ENCODE data around the gene ZSCAN21.

Gene ZSCAN21

GRCh38 chr7:100079024-100079560 is 29.5 kb downstream of the ZSCAN21 start:
- DNase-seq (ENCODE audit: low read depth) = no peak

- no peak for DNase-seq (ENCODE audit: low read depth)
Observed at GRCh38 chr7:100080907-100081534, 31.4 kb downstream of the ZSCAN21 start.

- peak; percentile 97 for DNase-seq (ENCODE audit: low read depth)
Observed at GRCh38 chr7:100081535-100082102, 32.0 kb downstream of the ZSCAN21 start, which contains the start of gene ZNF3. Gene ZNF3, minus strand, starts transcription at chr7:100081723. Its CDS starts 4,366 bp downstream, at chr7:100077357.

- DNase-seq (ENCODE audit: low read depth) = no peak
Observed at GRCh38 chr7:100082978-100083377, 33.4 kb downstream of the ZSCAN21 start.

GRCh38 chr7:100085515-100085914 is 35.9 kb downstream of the ZSCAN21 start:
- DNase-seq (ENCODE audit: low read depth) = no peak

- no peak for DNase-seq (ENCODE audit: low read depth)
Observed at GRCh38 chr7:100087055-100087750, 37.6 kb downstream of the ZSCAN21 start.

- DNase-seq (ENCODE audit: low read depth) = no peak
Observed at GRCh38 chr7:100088095-100088620, 38.6 kb downstream of the ZSCAN21 start.

GRCh38 chr7:100088621-100089457 is 39.3 kb downstream of the ZSCAN21 start, which contains the start of gene COPS6:
Gene COPS6, plus strand, starts transcription at chr7:100088969. Its CDS starts 22 bp downstream, at chr7:100088991.
- DNase-seq (ENCODE audit: low read depth) = peak; percentile 80

GRCh38 chr7:100089458-100090196 is 40.1 kb downstream of the ZSCAN21 start:
- no peak for DNase-seq (ENCODE audit: low read depth)

- DNase-seq (ENCODE audit: low read depth) = no peak
Observed at GRCh38 chr7:100090527-100091410, 41.2 kb downstream of the ZSCAN21 start.

GRCh38 chr7:100091411-100092181 is 42.0 kb downstream of the ZSCAN21 start:
- DNase-seq (ENCODE audit: low read depth) = no peak

GRCh38 chr7:100093054-100093453 is 43.5 kb downstream of the ZSCAN21 start:
- no peak for DNase-seq (ENCODE audit: low read depth)

GRCh38 chr7:100093498-100093897 is 43.9 kb downstream of the ZSCAN21 start:
- DNase-seq (ENCODE audit: low read depth) = no peak

- DNase-seq (ENCODE audit: low read depth) = no peak
Observed at GRCh38 chr7:100093925-100094486, 44.4 kb downstream of the ZSCAN21 start.

GRCh38 chr7:100095289-100095688 is 45.7 kb downstream of the ZSCAN21 start:
- DNase-seq (ENCODE audit: low read depth) = no peak

- no peak for DNase-seq (ENCODE audit: low read depth)
Observed at GRCh38 chr7:100095704-100096103, 46.1 kb downstream of the ZSCAN21 start.

- DNase-seq (ENCODE audit: low read depth) = no peak
Observed at GRCh38 chr7:100098913-100099312, 49.3 kb downstream of the ZSCAN21 start.

- DNase-seq (ENCODE audit: low read depth) = no peak
Observed at GRCh38 chr7:100099452-100099851, 49.9 kb downstream of the ZSCAN21 start.

All from T-helper 22 cell (primary cell).